MM.1S (cell line): ENCODE measurements around the gene SCARF2.

Experiments
- DNase-seq: peaks from one replicate; pipeline ENCODE4 v3.0.0-alpha.2; 2015
- H2AFZ ChIP-seq: fragments of 300-600 bp; sonication (generic); 2 replicates; pipeline ENCODE4 v1.6.0; 2016; ENCODE audit warnings: antibody characterized with exemption, low read length
- H3F3A ChIP-seq: fragments of 300-600 bp; sonication (generic); 2 replicates; pipeline ENCODE4 v1.6.1; 2016; ENCODE audit warnings: mild to moderate bottlenecking, antibody characterized with exemption, low read length, moderate library complexity, mixed read lengths; ENCODE audit not compliant: insufficient read depth
- H3K27ac ChIP-seq: fragments of 300-600 bp; sonication (generic); 2 replicates; pipeline ENCODE4 v1.5.1; 2016; ENCODE audit warnings: mild to moderate bottlenecking, low read length
- H3K27me3 ChIP-seq: fragments of 300-600 bp; sonication (generic); replicated peaks from 2 replicates; pipeline ENCODE4 v1.6.0; 2016; ENCODE audit warnings: low read length; ENCODE audit not compliant: insufficient read depth
- H3K36me3 ChIP-seq: fragments of 300-600 bp; sonication (generic); replicated peaks from 2 replicates; pipeline ENCODE4 v1.6.1; 2016; ENCODE audit warnings: mild to moderate bottlenecking, low read length, mixed read lengths; ENCODE audit not compliant: insufficient read depth
- H3K4me1 ChIP-seq: fragments of 300-600 bp; sonication (generic); 2 replicates; pipeline ENCODE4 v1.6.1; 2016; ENCODE audit warnings: low read length, mixed read lengths
- H3K4me2 ChIP-seq: fragments of 300-600 bp; sonication (generic); 2 replicates; pipeline ENCODE4 v1.6.0; 2016; ENCODE audit warnings: low read depth, low read length
- H3K4me3 ChIP-seq: fragments of 300-600 bp; sonication (generic); 2 replicates; pipeline ENCODE4 v1.5.1; 2016; ENCODE audit warnings: low read length, mixed read lengths
- H3K79me2 ChIP-seq: fragments of 300-600 bp; sonication (generic); 2 replicates; pipeline ENCODE4 v1.6.1; 2016; ENCODE audit warnings: mixed run types, low read length, mixed read lengths
- H3K9ac ChIP-seq: fragments of 300-600 bp; sonication (generic); 2 replicates; pipeline ENCODE4 v1.6.1; 2016; ENCODE audit warnings: low read length, mixed read lengths
- H3K9me2 ChIP-seq: fragments of 300-600 bp; sonication (generic); replicated peaks from 2 replicates; pipeline ENCODE4 v1.6.1; 2016; ENCODE audit warnings: mild to moderate bottlenecking, low read length, mixed read lengths; ENCODE audit not compliant: insufficient read depth
- H3K9me3 ChIP-seq: fragments of 300-600 bp; sonication (generic); replicated peaks from 2 replicates; pipeline ENCODE4 v1.6.1; 2016; ENCODE audit warnings: mild to moderate bottlenecking, low read length, mixed read lengths; ENCODE audit not compliant: insufficient read depth
- H4K20me1 ChIP-seq: fragments of 300-600 bp; sonication (generic); 2 replicates; pipeline ENCODE4 v1.6.1; 2016; ENCODE audit warnings: mild to moderate bottlenecking, low read length, moderate library complexity, mixed read lengths; ENCODE audit not compliant: insufficient read depth
- EZH2 ChIP-seq: fragments of 300-600 bp; sonication (generic); optimal IDR thresholded peaks from 2 replicates; pipeline ENCODE3; 2017; ENCODE audit warnings: low read depth, mild to moderate bottlenecking, antibody characterized with exemption, low read length, mixed read lengths
- EZH2phosphoT487 ChIP-seq: fragments of 300-600 bp; sonication (generic); IDR thresholded peaks from 2 replicates; pipeline ENCODE4 v1.6.1; 2018; ENCODE audit warnings: antibody characterized with exemption, low read length
- TF ChIP-seq, protein P1 (sequence below): fragments of 300-600 bp; sonication (generic); IDR thresholded peaks from 2 replicates; pipeline ENCODE4 v1.5.1; 2016; ENCODE audit warnings: antibody characterized with exemption, low read length, mixed read lengths

SCARF2 gene

DNA sequence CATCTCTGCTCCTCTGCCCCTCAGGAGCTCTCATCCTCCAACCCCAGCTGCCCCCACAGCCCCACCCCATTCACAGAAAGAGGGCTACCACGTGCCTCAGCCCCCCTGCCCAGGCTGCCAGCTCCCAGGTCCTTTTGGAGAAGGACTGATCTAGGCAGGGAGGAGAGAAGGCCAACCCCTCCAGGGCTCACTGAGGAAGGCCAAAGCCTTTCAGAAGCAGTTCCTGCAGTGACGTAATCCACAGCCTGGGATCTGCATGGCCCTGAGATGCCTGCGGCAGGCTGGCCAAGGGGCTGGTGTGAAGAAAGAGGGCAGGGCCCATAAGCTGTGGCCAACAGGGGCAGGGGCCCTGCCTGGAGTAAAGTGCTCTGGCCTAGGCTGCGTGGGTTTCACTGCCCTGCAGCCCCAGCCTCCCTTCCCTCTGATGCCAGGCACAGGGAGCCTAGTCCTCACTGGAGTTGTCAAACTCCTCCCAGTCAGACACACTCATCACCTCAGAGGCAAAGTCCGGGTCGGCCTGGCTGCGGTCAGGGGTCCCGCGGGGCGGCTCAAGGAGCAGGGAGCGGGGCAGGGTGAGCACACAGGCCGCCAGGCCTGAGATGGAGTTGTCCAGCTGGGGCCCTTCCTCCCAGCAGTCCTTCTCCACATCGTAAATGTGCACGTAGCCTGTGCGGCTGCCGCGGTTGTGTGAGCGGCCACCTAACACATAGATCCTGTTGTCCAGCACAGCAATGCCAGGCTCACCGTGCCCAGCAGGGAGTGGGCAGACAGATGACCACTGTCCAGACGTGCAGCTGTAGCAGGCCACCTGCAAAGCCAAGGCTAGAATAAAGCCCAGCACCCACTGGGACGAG lies 4.2 kb upstream of the SCARF2 start:
- Histone ChIP-seq H3K27ac (no peak overlapping the region), H3K4me3 (no peak overlapping the region), H3K79me2 (no peaks in the 10 kb centered on the region), H3K4me2 (no peak overlapping the region), H3K4me1 (no peaks in the 10 kb centered on the region), H3K27me3 (peaks cover 16% of the 10 kb centered on the region), H3K36me3 (no peaks in the 10 kb centered on the region), H3K9ac (no peak overlapping the region), H3K9me2 (no peaks in the 10 kb centered on the region), H3F3A (no peaks in the 10 kb centered on the region), H4K20me1 (no peaks in the 10 kb centered on the region), H2AFZ (no peak overlapping the region), H3K9me3 (no peaks in the 10 kb centered on the region)
- DNase-seq, result no peak
- TF ChIP-seq, protein P1, sequence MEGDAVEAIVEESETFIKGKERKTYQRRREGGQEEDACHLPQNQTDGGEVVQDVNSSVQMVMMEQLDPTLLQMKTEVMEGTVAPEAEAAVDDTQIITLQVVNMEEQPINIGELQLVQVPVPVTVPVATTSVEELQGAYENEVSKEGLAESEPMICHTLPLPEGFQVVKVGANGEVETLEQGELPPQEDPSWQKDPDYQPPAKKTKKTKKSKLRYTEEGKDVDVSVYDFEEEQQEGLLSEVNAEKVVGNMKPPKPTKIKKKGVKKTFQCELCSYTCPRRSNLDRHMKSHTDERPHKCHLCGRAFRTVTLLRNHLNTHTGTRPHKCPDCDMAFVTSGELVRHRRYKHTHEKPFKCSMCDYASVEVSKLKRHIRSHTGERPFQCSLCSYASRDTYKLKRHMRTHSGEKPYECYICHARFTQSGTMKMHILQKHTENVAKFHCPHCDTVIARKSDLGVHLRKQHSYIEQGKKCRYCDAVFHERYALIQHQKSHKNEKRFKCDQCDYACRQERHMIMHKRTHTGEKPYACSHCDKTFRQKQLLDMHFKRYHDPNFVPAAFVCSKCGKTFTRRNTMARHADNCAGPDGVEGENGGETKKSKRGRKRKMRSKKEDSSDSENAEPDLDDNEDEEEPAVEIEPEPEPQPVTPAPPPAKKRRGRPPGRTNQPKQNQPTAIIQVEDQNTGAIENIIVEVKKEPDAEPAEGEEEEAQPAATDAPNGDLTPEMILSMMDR, result no peak
- TF ChIP-seq EZH2, result no peak
- no peak for TF ChIP-seq EZH2phosphoT487

DNA sequence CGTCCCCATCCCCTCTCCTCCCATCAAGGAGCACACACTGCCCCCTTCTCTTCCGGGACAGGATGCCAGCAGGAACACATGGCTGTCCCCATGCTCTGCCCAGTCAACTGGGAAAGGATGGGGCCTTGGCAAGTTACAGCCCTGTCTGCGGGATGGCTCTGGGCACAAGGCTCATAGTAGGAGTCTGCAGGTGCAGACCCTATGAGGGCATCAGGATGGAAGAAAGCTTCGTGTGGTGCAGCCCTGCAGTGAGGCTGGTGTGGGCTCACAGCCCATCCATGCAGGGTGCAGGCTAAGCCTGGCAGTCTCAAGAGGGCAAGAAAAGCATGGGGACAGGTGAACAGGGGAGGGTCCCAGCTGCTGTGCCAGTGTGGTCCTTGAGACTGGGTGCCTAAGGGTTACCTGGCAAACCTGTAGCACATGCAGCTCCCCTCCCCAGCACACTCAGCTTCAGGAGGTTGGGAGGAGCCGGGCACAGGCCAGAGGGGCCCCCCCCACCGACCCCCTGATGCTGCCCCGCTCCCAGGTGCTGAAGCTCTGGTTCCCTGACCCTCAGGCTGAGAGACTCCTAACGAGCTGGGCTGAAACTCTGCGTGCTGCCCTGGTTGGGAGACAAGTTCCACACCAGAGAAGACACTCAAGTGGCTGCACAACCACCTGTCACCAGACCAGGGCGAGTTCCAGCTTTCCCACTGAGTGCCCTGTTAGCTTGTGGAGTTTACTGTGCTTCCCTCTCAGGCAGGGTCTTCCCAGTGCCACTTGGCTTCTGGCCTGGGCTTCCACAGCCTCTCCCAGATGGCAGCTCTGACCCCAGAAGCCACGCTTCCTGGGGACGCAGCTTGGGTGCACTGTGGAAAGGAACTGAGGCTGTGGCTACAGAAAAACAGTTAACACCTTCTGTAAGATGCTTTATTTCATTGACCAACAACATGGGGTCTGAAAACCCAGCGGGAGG lies 3.3 kb upstream of the SCARF2 start:
- H3K27ac ChIP-seq, result no peak overlapping the region
- H3K4me3 ChIP-seq, result no peak overlapping the region
- peaks cover 25% of the 10 kb centered on the region for H3K27me3 ChIP-seq
- no peak overlapping the region for H2AFZ ChIP-seq
- no peaks in the 10 kb centered on the region for H3K9me2 ChIP-seq
- H3K79me2 ChIP-seq, result no peaks in the 10 kb centered on the region
- TF ChIP-seq, protein P1, result no peak
- TF ChIP-seq EZH2, result no peak
- TF ChIP-seq EZH2phosphoT487, result no peak
- H3K36me3 ChIP-seq, result no peaks in the 10 kb centered on the region
- no peaks in the 10 kb centered on the region for H4K20me1 ChIP-seq
- no peak overlapping the region for H3K9ac ChIP-seq
- no peak for DNase-seq
- H3K9me3 ChIP-seq, result no peaks in the 10 kb centered on the region
- no peaks in the 10 kb centered on the region for H3K4me1 ChIP-seq
- no peaks in the 10 kb centered on the region for H3F3A ChIP-seq
- no peak overlapping the region for H3K4me2 ChIP-seq

DNA sequence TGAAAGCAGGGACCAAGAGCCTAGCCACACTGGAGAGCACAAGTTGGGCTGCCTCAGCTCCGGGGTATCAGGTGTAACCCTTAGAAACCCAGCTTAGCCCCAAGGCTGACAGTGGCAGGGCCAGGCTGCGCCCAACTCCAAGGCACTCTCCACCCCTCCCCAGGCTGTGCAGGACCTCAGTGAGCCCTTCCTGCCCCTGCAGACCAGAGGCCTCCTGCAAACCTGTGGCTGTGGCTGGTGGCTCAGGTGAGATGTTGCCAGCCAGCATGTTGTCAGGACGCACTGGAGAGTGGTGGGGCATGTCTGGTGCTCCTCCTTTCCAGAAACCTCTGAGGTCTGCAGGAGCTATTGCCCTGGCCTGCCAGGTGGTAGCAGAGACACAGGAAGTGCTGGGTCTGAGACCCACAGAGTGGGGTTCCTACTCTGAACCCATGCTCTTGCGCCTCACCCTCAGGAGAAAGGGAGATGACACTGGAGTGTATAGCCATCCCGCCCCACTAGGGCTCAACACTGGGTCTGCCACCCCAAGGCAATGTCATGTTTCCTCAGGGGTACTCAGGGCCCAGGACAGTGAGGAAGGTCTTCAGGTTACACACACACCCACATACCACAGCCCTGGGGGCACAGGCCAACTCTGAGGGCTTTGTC lies 2.4 kb upstream of the SCARF2 start:
- H3K27ac ChIP-seq, result no peak overlapping the region
- DNase-seq, result no peak
- H3F3A ChIP-seq, result no peaks in the 10 kb centered on the region
- H3K9me3 ChIP-seq, result no peaks in the 10 kb centered on the region
- no peak for TF ChIP-seq EZH2
- TF ChIP-seq EZH2phosphoT487, result no peak
- TF ChIP-seq, protein P1, result no peak
- no peak overlapping the region for H2AFZ ChIP-seq
- no peaks in the 10 kb centered on the region for H4K20me1 ChIP-seq
- H3K79me2 ChIP-seq, result no peaks in the 10 kb centered on the region
- H3K4me3 ChIP-seq, result no peak overlapping the region
- peaks cover 34% of the 10 kb centered on the region for H3K27me3 ChIP-seq
- no peaks in the 10 kb centered on the region for H3K4me1 ChIP-seq
- no peaks in the 10 kb centered on the region for H3K9me2 ChIP-seq
- no peak overlapping the region for H3K4me2 ChIP-seq
- H3K9ac ChIP-seq, result no peak overlapping the region
- H3K36me3 ChIP-seq, result no peaks in the 10 kb centered on the region
